Measurements from ENCODE around the gene SH3PXD2A. TPM values are rescaled to one million over a fixed set of nuclear protein-coding genes. Genes with fewer than 3 reads are reported as not detected.
A peak's percentile ranks its signal among the peaks of the same experiment; 100 is the strongest.

SH3PXD2A gene
- total and polyA plus RNA-seq, 8 donors: 3.9 to 16.4 (median 8.0) TPM

GRCh38 chr10:103584216-103585010, 271.0 kb downstream of the SH3PXD2A start:
- FAIRE-seq: no peak
- Histone ChIP-seq H3K4me3 (peak overlapping the region in 1 of 4 donors; percentile 34), H3K4me1 (peaks cover 0 to 3% (median 3%) of the 10 kb centered on the region in 3 donors), H3K27ac (no peak overlapping the region), H3K36me3 (peaks cover 0 to 5% (median 0%) of the 10 kb centered on the region in 3 donors), H3K9me3 (no peaks in the 10 kb centered on the region), H3K27me3 (no peaks in the 10 kb centered on the region)
- DNase-seq: no peak
- WGBS, 2 donors: 74 to 84% methylated on average over 111 of the region's 111 CpGs
- intact Hi-C loops (cut with DNase I): loop anchor here in 1 of 3 donors (10.0 kb wide), 1 partner anchor 170 kb away; no protein-coding TSS in a partner anchor
- ATAC-seq: no peak
- TF ChIP-seq CTCF (IDR thresholded peaks at IDR 0.05): no peak

GRCh38 chr10:103583871-103584215, 271.5 kb downstream of the SH3PXD2A start:
- Histone ChIP-seq H3K4me3 (peak overlapping the region in 1 of 4 donors; percentile 34), H3K36me3 (peaks cover 0 to 5% (median 0%) of the 10 kb centered on the region in 3 donors), H3K9me3 (no peaks in the 10 kb centered on the region), H3K4me1 (peaks cover 4 to 9% (median 8%) of the 10 kb centered on the region in 3 donors), H3K27me3 (no peaks in the 10 kb centered on the region), H3K27ac (no peak overlapping the region)
- TF ChIP-seq CTCF (IDR thresholded peaks at IDR 0.05): no peak
- intact Hi-C loops (cut with DNase I): loop anchor here in 1 of 3 donors (10.0 kb wide), 1 partner anchor 169 kb away; no protein-coding TSS in a partner anchor
- FAIRE-seq (no peak), ATAC-seq (no peak), DNase-seq (no peak)
- 86 to 89% methylated on average over 8 of the region's 8 CpGs for WGBS, 2 donors

DNA sequence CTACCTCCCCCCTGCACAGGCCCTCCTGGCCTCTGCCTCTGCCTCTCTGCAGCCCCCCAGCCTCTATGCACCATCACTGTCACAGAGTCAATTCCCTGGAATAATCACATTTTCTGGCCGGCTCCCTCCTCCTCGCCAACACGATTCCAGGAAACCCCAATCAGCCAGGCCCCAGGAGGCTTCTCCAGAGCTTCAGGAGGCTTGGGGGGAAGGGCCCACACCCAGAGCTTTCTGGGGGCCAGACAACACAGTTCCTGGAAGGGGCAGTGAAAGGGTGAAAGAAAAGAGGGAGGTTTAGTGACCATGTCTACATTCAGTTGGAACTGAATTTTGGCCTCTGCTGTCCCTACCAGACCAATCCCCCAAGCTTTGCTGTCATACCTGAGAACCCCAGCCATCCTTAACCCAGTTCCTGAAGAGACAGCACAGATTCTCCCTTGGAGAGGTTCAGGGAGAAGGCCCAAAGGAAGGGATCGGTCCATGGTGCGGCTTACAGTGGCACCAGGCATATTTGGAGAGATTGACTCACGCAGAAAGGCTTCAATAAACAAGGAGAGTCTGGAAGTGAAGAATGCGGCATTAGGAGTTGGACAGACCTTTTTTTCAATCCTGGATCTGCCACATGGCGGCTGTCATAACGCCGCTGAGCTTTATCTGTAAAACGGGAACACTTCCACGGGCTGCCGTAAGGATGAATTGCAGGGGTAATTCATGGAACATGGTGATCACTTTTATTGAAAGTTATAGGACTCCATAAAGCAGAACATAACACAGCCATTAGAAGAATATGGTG, 272.8 kb downstream of the SH3PXD2A start:
- no peaks in the 10 kb centered on the region for H3K9me3 ChIP-seq
- H3K4me1 ChIP-seq: peaks cover 17 to 22% (median 22%) of the 10 kb centered on the region in 3 donors
- no peaks in the 10 kb centered on the region for H3K27me3 ChIP-seq
- no peak for FAIRE-seq
- H3K4me3 ChIP-seq: no peak overlapping the region
- intact Hi-C loops (cut with DNase I): loop anchor here in 1 of 3 donors (10.0 kb wide), 1 partner anchor 168 kb away; no protein-coding TSS in a partner anchor
- H3K36me3 ChIP-seq: peaks cover 0 to 5% (median 0%) of the 10 kb centered on the region in 3 donors
- 84 to 90% methylated on average over 13 of the region's 13 CpGs for WGBS, 2 donors
- TF ChIP-seq CTCF (IDR thresholded peaks at IDR 0.05): no peak
- peak in 1 of 6 donors; percentile 44 for DNase-seq
- ATAC-seq: peak in 1 of 4 donors; percentile 7
- H3K27ac ChIP-seq: peak overlapping the region in 1 of 4 donors; percentile 33

- intact Hi-C loops (cut with DNase I): loop anchor here in 1 of 3 donors (10.0 kb wide), 1 partner anchor 167 kb away; no protein-coding TSS in a partner anchor
- no peaks in the 10 kb centered on the region for H3K27me3 ChIP-seq
- FAIRE-seq: no peak
Measured at GRCh38 chr10:103581499-103581898, 273.9 kb downstream of the SH3PXD2A start.

More at GRCh38 chr10:103581499-103581898, 273.9 kb downstream of the SH3PXD2A start:
- Histone ChIP-seq H3K36me3 (no peaks in the 10 kb centered on the region), H3K9me3 (no peaks in the 10 kb centered on the region), H3K27ac (peak overlapping the region in 1 of 4 donors; percentile 22), H3K4me3 (no peak overlapping the region), H3K4me1 (peaks cover 27 to 32% (median 29%) of the 10 kb centered on the region in 3 donors)
- no peak for TF ChIP-seq CTCF (IDR thresholded peaks at IDR 0.05)
- ATAC-seq: no peak
- DNase-seq: no peak

All from pancreas (tissue), 10 donors.